HCEC 1CT (cell line): ENCODE results near the gene RNF20.
A peak's percentile ranks its signal among the peaks of the same experiment; 100 is the strongest.
"Not testable (repeated sequence)": the region's sequence is repeated elsewhere in the genome, so short reads cannot be mapped to it uniquely, and the experiment has no call there.

ENCODE experiments used
- DNase-seq: peaks from one replicate; pipeline ENCODE4 v3.0.0-alpha.2; 2017

The RNF20 gene, protein sequence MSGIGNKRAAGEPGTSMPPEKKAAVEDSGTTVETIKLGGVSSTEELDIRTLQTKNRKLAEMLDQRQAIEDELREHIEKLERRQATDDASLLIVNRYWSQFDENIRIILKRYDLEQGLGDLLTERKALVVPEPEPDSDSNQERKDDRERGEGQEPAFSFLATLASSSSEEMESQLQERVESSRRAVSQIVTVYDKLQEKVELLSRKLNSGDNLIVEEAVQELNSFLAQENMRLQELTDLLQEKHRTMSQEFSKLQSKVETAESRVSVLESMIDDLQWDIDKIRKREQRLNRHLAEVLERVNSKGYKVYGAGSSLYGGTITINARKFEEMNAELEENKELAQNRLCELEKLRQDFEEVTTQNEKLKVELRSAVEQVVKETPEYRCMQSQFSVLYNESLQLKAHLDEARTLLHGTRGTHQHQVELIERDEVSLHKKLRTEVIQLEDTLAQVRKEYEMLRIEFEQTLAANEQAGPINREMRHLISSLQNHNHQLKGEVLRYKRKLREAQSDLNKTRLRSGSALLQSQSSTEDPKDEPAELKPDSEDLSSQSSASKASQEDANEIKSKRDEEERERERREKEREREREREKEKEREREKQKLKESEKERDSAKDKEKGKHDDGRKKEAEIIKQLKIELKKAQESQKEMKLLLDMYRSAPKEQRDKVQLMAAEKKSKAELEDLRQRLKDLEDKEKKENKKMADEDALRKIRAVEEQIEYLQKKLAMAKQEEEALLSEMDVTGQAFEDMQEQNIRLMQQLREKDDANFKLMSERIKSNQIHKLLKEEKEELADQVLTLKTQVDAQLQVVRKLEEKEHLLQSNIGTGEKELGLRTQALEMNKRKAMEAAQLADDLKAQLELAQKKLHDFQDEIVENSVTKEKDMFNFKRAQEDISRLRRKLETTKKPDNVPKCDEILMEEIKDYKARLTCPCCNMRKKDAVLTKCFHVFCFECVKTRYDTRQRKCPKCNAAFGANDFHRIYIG

DNA sequence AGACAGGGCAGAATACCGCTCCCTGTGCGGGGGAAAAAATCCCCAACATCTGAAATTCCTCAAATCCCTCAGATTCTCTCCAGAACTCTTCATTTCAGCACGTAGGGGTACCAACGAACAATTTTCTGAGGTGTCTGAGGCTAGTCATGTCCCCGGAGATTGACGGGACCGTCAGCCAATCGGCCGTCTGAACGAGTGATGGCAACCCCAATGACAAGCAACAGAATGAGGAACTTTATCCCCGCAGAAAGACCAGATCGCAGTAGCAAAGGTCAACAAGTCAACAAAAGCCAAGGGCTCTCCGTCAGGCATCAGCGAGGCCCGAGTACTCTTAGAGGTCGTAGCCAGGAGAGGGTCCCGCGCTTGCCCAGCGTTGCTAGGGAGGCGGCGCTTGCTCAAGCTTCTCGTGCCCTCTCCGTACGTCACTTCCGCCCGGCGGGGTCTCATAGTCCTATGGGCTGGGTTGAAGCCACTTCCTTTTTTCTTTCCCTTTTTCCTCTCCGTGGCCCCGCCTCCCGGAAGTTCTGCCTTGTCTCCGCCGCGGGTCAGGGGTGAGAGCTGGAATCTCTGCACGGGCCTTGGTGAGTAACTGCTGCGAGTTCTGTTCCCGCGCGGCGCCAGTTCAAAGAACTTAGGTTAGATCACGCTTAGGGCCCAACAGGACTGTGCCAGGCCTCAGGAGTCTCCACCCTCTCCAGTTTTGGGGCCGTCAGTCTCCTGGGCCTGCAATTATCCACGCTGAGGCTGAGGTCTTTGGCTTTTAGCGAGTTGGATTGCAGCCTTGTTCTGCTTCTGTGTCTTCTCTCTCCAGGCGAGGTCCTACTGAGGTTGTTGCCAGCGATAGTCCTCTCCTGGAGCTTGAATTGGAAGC is at the start of gene RNF20:
TSS of gene RNF20 (plus strand) at position 520 of the 871 bp plus-strand sequence. CDS start 1,571 bp downstream, outside the sequence.
- peak; percentile 100 for DNase-seq

- no peak for DNase-seq
These were observed 49.6 kb upstream of the RNF20 start for GRCh38 chr9:101484046-101484445.

- peak; percentile 38 for DNase-seq
These were observed 47.5 kb upstream of the RNF20 start for GRCh38 chr9:101485924-101486692.

- DNase-seq: peak; percentile 63
These were observed 46.8 kb upstream of the RNF20 start for GRCh38 chr9:101486693-101487442.

DNA sequence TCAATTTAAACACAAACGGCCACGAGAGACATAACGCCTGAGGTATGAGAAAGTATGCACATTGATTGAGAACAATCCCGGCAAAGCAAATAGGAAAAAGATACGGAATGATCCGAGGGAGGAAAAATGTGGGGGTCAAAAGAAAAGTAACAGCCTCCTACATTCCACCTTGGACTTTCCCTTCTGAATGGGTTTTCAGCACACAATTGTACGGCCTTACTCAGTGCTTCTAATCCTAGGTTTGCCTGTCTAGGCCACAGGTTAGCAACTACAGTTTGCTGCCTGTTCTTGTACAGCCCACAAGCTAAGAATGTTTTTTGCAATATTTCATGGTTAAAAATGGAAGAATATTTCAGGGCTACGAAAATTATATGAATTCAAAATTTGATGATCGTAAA is 46.2 kb upstream of the RNF20 start:
- no peak for DNase-seq

- DNase-seq: peak; percentile 77
These were observed 37.8 kb upstream of the RNF20 start for GRCh38 chr9:101495810-101496209.

- peak; percentile 20 for DNase-seq
These were observed 35.3 kb upstream of the RNF20 start for GRCh38 chr9:101498323-101498722.

GRCh38 chr9:101504188-101504587 is 29.5 kb upstream of the RNF20 start:
- DNase-seq: no peak

DNA sequence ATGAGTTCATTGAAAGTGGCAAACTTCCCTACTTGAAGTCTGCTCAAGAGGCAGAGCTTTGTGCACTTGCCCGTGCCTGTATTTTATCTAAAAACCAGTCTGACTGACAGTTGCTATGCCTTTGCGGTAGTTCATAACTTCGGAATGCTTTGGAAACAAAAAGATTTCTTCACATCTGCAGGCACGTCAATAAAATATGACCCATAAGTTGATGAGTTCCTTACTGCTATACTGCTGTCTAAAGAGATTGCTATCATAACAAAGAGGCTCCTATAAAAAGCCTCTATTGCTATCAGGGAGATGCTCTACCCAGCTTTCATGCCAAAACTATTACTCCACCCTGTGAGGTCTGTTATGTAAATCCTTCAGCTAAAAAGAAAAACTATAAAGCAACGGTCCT is 25.4 kb upstream of the RNF20 start:
- peak; percentile 83 for DNase-seq

DNA sequence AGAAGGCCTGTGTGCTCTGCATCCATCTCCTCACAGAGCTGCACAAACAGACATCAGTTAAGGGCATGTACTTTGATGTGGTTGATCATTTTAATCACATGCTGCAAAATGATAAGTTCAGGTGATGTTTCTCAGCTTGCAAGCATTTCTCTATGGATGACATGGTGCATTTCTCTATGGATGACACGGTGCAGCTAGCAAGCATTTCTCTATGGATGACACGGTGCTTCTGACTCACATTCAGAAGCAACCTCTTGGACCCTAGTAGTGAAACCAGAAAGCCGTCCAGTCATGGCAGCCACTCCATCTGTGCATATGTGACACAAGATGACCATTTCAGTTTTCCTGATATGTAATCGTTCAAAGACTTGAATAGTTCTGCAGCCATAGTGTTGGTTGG is 24.1 kb upstream of the RNF20 start:
- DNase-seq: peak; percentile 6

DNA sequence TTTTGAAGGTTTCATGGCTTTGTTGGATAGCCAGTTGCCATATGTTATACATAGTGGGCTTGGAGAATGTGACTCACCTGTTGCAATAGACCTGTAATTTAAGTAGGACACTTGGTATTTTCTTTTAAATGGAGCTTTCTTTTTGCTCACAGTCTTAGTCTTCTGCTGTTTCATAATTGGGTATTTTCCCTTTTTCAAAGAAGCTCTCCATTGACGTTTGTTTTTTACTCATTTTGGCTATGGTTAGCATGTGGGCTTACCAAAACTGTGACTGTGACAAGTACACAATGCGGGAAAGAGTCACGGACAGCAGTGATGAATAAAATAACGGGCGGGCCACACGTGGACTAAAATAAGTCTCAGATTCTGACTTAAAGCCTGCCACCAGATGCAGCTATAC is 23.2 kb upstream of the RNF20 start:
- DNase-seq: no peak

DNA sequence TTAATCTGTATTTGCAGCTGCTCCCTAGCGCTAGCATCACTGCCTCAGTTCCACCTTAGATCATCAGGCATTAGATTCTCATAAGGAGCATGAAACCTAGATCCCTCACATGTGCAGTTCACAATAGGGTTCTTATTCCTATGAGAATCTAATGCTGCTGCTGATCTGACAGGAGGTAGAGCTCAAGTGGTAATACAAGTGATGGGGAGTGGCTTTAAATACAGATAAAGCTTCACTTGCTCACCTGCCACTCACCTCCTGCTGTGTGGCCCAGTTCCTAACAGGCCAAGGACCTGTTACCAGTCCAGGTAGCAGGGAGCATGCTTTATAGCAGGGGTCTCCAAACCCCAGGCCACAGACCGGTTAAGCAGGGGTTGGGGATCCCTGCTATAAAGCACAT is 22.6 kb upstream of the RNF20 start:
- no peak for DNase-seq

DNA sequence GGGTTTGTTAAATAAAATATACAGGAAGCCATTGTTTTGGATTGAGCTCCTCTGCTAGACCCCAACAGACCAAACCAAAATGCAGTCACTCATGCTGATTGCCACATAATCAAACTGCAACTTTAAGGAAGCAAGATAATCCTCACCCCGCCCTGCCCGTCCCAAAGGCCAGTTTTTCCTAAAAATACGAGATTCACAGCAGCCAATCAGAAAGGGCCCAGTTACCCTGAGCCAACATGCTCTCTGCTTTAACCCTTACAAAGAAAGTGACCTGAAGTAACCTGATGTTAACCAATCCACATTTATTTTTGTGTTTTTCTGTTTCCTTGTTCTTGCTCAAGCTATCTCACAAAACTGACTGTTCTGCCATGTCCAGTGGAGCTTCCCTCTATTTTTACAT is 21.5 kb upstream of the RNF20 start:
- peak; percentile 32 for DNase-seq

DNA sequence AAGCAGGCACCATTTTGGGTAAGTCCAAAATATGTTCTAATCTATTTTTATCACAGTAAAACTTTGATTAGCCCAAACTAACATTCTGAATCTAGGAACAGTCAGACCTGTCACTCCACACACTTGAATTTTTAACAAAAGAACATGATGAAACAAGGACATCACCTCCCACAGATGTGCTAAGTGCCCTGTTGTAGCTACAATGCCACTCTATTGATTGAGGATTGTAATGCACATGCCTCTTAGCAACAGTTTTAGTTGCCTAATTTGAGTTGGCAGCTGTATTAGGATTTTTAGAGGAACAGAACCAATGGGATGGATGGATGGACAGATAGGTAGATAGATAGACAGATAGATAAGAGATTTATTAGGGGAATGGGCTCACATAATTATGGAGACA is 20.3 kb upstream of the RNF20 start:
- DNase-seq: no peak

DNA sequence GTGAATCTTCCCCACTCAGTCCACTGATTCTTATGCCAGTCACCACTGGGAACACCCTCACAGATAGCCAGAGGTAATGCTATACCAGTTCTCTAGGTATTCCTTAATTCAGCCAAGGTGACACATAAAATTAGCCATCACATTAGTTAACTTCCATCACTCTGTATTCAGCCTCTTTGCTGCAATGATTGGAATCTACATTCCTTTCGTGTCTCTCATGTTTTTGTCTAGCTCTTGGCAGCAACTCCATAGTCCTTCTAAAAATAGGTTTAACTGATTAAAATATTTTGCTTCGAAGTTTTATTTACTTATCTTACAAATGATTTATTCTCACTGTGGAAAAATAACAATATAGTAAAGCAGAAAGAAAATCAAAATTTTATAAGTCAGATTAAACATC is 19.6 kb upstream of the RNF20 start:
- peak; percentile 76 for DNase-seq

DNA sequence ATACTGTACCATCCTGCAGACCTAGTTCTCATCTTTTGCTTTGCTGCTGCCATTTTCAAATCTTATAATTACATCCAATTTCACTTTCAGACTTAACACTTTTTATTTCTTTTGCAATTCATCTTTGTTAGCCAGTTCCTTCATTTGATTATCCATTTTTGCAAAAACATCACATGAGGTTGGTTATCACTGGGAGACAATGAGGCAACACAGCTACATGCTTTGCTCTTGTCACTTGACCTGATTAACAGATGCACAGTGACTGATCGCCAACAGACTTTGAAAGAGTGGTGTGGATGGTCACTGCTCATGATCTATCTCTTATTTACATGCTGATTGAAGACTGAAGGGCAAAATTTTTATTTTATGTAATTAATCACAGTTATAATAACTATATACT is 17.0 kb upstream of the RNF20 start:
- DNase-seq: no peak

DNA sequence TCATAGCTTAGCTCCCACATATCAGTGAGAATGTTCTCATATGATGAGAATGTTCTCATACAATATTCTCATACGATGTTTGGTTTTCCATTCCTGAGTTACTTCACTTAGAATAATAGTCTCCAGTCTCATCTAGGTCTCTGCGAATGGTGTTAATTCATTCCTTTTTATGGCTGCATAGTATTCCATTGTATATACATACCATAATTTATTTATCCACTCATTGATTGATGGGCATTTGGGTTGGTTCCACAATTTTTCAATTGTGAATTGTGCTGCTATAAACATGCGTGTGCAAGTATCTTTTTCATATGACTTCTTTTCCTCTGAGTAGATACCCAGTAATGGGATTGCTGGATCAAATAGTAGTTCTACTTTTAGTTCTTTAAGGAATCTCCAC is 15.2 kb upstream of the RNF20 start:
- not testable (repeated sequence) for DNase-seq

DNA sequence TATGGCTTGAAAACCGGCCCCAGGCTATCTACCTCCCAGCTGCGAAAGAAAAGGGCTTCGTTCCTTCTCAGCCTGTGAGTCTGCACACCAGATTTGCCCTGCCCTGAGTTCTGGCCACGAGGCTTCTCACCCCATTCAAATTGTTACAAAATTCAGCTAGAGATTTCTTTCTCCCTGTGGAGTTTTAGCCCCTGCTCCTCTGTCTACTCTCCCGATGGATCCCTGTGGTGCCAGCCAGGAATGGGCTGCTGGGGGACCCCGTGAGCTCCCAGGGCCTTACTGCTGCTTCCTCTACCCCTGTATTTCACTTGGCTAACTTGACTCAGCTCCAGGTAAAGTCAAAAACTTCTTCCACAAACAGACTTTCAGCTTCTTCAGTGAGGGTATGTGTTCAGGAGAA is 9.3 kb upstream of the RNF20 start:
- DNase-seq: no peak

GRCh38 chr9:101527066-101527465 is 6.6 kb upstream of the RNF20 start:
- DNase-seq: peak; percentile 62

- no peak for DNase-seq
These were observed 5.6 kb upstream of the RNF20 start for GRCh38 chr9:101528015-101528414.

- DNase-seq: peak; percentile 67
These were observed 3.5 kb upstream of the RNF20 start for GRCh38 chr9:101530076-101530711.
